Measurements from ENCODE around the gene TUBB4A.
"Not testable (repeated sequence)": the region's sequence is repeated elsewhere in the genome, so short reads cannot be mapped to it uniquely, and the experiment has no call there.

The TUBB4A gene

GRCh38 chr19:6509118-6509971 is 7.2 kb upstream of the TUBB4A start:
- Histone ChIP-seq H3K27me3 (ENCODE audit: low read length) (no peaks in the 10 kb centered on the region), H3F3A (ENCODE audit: insufficient read depth) (0 out of 2 replicates have a peak, but pooled peaks cover 5% of the 10 kb centered on the region), H3K79me2 (ENCODE audit: insufficient read depth, low read length) (no peaks in the 10 kb centered on the region), H2AFZ (ENCODE audit: low read depth, low read length, severe bottlenecking) (no peak overlapping the region), H3K9me2 (replicated peaks; ENCODE audit: insufficient read depth, low read length) (no peaks in the 10 kb centered on the region), H3K36me3 (ENCODE audit: low read length) (no peaks in the 10 kb centered on the region), H3K4me2 (ENCODE audit: low read depth, low read length, poor library complexity, severe bottlenecking) (no peak overlapping the region), H3K9me3 (ENCODE audit: insufficient read depth, low read length) (no peaks in the 10 kb centered on the region), H3K27ac (ENCODE audit: low read depth, low read length) (no peak overlapping the region), H3K4me3 (ENCODE audit: insufficient read depth, low read length, poor library complexity, severe bottlenecking) (no peak overlapping the region), H3K9ac (ENCODE audit: low read length) (no peak overlapping the region), H4K20me1 (ENCODE audit: low read depth, low read length) (no peaks in the 10 kb centered on the region)
- no peak for TF ChIP-seq CTCF (IDR thresholded peaks at IDR 0.05; ENCODE audit: insufficient read depth, low read length, poor library complexity, severe bottlenecking)
- no peak for TF ChIP-seq EZH2phosphoT487 (conservative IDR thresholded peaks at IDR 0.05; ENCODE audit: low read length)

DNA sequence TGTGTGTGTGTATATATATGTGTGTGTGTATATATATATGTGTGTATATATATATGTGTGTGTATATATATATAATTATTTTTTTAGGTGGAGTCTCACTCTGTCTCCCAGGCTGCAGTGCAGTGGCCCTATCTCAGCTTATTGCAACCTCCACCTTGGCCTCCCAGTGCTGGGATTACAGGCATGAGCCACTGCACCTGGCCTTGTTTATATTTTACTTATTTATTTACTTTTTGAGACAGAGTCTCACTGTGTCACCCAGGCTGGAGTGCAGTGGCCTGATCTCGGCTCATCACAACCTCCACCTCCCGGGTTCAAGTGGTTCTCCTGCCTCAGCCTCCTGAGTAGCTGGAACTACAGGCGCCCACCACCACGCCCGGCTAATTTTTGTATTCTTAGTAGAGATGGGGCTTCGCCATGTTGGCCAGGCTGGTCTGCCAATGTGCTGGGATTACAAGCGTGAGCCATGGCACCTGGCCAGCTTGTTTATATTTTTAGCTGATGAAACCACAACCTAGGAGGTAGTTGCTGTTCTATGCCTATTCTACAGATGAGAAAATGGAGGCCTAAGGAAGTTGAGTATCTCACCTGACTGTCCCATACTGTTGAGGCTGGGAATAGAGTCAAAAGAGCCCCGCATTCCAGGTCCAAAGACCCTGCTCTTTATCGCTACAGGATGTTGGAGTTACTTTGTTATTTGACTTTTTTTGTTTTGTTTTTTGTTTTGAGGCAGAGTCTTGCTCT is 6.1 kb upstream of the TUBB4A start:
- H3K9me3 ChIP-seq (ENCODE audit: insufficient read depth, low read length); H3K27me3 ChIP-seq (ENCODE audit: low read length); H3K9me2 ChIP-seq (replicated peaks; ENCODE audit: insufficient read depth, low read length); H3K9ac ChIP-seq (ENCODE audit: low read length); H4K20me1 ChIP-seq (ENCODE audit: low read depth, low read length); H3K4me2 ChIP-seq (ENCODE audit: low read depth, low read length, poor library complexity, severe bottlenecking); H3K79me2 ChIP-seq (ENCODE audit: insufficient read depth, low read length); H3F3A ChIP-seq (ENCODE audit: insufficient read depth); H2AFZ ChIP-seq (ENCODE audit: low read depth, low read length, severe bottlenecking); H3K36me3 ChIP-seq (ENCODE audit: low read length); H3K27ac ChIP-seq (ENCODE audit: low read depth, low read length); H3K4me3 ChIP-seq (ENCODE audit: insufficient read depth, low read length, poor library complexity, severe bottlenecking): not testable (repeated sequence)

GRCh38 chr19:6503407-6504201 is 1.5 kb upstream of the TUBB4A start:
- no peak overlapping the region for H3K4me2 ChIP-seq (ENCODE audit: low read depth, low read length, poor library complexity, severe bottlenecking)
- TF ChIP-seq CTCF (IDR thresholded peaks at IDR 0.05; ENCODE audit: insufficient read depth, low read length, poor library complexity, severe bottlenecking), result no peak
- TF ChIP-seq EZH2phosphoT487 (conservative IDR thresholded peaks at IDR 0.05; ENCODE audit: low read length), result no peak
- no peaks in the 10 kb centered on the region for H3K36me3 ChIP-seq (ENCODE audit: low read length)
- H3K9ac ChIP-seq (ENCODE audit: low read length), result no peak overlapping the region
- no peaks in the 10 kb centered on the region for H3K9me3 ChIP-seq (ENCODE audit: insufficient read depth, low read length)
- no peaks in the 10 kb centered on the region for H4K20me1 ChIP-seq (ENCODE audit: low read depth, low read length)
- no peaks in the 10 kb centered on the region for H3K79me2 ChIP-seq (ENCODE audit: insufficient read depth, low read length)
- H3K27me3 ChIP-seq (ENCODE audit: low read length), result no peaks in the 10 kb centered on the region
- no peak overlapping the region for H3K27ac ChIP-seq (ENCODE audit: low read depth, low read length)
- no peaks in the 10 kb centered on the region for H3F3A ChIP-seq (ENCODE audit: insufficient read depth)
- no peaks in the 10 kb centered on the region for H3K9me2 ChIP-seq (replicated peaks; ENCODE audit: insufficient read depth, low read length)
- H2AFZ ChIP-seq (ENCODE audit: low read depth, low read length, severe bottlenecking), result no peak overlapping the region
- H3K4me3 ChIP-seq (ENCODE audit: insufficient read depth, low read length, poor library complexity, severe bottlenecking), result no peak overlapping the region
